Measurements from ENCODE around the gene BRD1. TPM values are rescaled to one million over a fixed set of nuclear protein-coding genes. Genes with fewer than 3 reads are reported as not detected.

The BRD1 gene
- total RNA-seq, 1 donor from 2014 or later: 37.4 TPM

DNA sequence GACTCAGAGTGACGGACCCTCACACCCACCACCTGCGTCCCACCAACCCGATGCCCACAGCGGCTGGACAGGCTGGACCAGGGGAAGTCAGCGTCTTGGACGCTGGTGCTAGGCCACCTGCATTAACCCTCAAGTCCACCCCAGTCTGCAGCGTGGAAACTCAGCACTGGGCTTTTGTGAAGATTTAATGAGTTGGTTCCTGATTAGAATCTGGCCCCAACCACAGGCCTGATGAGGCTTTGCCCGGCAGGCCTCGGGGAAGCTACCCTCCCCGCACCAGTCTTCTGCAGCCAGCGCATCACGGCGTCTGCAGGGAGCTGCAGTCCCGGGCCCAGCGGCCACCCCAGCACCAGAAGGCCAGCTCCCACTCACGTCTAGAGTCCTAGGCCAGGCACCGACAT lies 101.0 kb downstream of the BRD1 start:
- ATAC-seq (no peak), DNase-seq (no peak)
- no peaks in the 10 kb centered on the region for H3K9me3 ChIP-seq
- H3K36me3 ChIP-seq: no peaks in the 10 kb centered on the region
- H3K27me3 ChIP-seq (ENCODE audit: low read depth): peaks cover 73% of the 10 kb centered on the region
- intact Hi-C loops (cut with DNase I): no loop called here
- TF ChIP-seq, protein P1, sequence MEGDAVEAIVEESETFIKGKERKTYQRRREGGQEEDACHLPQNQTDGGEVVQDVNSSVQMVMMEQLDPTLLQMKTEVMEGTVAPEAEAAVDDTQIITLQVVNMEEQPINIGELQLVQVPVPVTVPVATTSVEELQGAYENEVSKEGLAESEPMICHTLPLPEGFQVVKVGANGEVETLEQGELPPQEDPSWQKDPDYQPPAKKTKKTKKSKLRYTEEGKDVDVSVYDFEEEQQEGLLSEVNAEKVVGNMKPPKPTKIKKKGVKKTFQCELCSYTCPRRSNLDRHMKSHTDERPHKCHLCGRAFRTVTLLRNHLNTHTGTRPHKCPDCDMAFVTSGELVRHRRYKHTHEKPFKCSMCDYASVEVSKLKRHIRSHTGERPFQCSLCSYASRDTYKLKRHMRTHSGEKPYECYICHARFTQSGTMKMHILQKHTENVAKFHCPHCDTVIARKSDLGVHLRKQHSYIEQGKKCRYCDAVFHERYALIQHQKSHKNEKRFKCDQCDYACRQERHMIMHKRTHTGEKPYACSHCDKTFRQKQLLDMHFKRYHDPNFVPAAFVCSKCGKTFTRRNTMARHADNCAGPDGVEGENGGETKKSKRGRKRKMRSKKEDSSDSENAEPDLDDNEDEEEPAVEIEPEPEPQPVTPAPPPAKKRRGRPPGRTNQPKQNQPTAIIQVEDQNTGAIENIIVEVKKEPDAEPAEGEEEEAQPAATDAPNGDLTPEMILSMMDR (IDR thresholded peaks at IDR 0.05): no peak
- H3K4me3 ChIP-seq: no peak overlapping the region
- H3K27ac ChIP-seq: no peak overlapping the region
- H3K4me1 ChIP-seq: peaks cover 12% of the 10 kb centered on the region

DNA sequence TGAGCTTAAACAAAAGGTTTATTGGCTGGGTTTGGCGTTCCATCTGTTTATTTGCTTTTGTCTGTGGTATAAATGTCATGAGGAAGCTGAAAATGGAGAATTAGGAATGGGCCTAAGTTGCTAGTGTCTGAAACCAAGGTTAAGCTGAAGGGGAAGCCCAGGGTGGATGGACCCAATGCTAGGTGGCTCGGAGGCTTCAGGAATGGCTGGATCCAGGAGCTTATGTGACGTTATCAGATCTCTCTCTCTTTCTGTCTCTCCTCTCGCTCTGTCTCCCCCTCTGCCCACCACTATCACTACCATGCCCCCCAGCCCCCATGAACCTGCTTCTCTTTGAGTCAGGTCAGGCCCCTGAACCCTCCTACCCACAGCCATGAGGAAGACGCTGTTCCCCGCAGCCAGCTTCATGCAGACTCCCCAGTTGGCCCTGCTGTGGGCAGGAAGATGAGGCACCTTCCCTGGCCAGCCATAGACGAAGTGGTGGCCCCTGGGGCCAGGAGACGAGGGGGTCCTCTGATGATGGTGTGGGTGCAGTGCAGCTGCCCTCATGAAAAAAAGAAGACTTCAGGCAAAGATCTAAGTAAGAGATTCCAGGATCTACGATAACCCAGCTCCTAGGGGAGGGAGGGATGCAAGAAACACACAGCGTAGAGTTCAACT lies 101.5 kb downstream of the BRD1 start:
- TF ChIP-seq, protein P1 (IDR thresholded peaks at IDR 0.05): no peak
- intact Hi-C loops (cut with DNase I): no loop called here
- Histone ChIP-seq H3K4me1 (peaks cover 12% of the 10 kb centered on the region), H3K4me3 (no peak overlapping the region), H3K27ac (no peak overlapping the region), H3K9me3 (no peaks in the 10 kb centered on the region), H3K36me3 (no peaks in the 10 kb centered on the region), H3K27me3 (ENCODE audit: low read depth) (peaks cover 68% of the 10 kb centered on the region)
- DNase-seq (no peak), ATAC-seq (no peak)

DNA sequence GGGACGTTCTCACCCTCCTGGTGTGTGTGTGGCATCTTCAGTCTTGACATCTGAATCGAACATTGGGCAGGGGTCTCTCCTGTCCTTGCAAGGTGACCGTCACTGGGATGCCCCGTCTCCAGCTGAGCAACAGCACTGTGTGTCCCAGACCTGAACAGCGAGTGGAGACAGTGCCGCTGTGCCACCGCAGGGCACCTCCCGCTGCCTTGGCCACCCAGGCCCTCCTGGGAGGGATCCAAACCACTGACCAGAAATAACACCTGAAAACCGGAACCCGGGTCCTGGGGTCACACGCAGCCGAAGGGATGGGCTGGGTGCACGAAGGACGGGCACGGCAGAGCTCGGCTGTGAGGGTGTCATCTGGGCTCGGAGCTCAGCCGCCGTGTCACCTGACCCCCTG lies 102.2 kb downstream of the BRD1 start:
- ATAC-seq (no peak), DNase-seq (no peak)
- peaks cover 66% of the 10 kb centered on the region for H3K27me3 ChIP-seq (ENCODE audit: low read depth)
- no peak overlapping the region for H3K27ac ChIP-seq
- no peaks in the 10 kb centered on the region for H3K36me3 ChIP-seq
- no peaks in the 10 kb centered on the region for H3K9me3 ChIP-seq
- peaks cover 12% of the 10 kb centered on the region for H3K4me1 ChIP-seq
- intact Hi-C loops (cut with DNase I): no loop called here
- no peak overlapping the region for H3K4me3 ChIP-seq
- TF ChIP-seq, protein P1 (IDR thresholded peaks at IDR 0.05): no peak

DNA sequence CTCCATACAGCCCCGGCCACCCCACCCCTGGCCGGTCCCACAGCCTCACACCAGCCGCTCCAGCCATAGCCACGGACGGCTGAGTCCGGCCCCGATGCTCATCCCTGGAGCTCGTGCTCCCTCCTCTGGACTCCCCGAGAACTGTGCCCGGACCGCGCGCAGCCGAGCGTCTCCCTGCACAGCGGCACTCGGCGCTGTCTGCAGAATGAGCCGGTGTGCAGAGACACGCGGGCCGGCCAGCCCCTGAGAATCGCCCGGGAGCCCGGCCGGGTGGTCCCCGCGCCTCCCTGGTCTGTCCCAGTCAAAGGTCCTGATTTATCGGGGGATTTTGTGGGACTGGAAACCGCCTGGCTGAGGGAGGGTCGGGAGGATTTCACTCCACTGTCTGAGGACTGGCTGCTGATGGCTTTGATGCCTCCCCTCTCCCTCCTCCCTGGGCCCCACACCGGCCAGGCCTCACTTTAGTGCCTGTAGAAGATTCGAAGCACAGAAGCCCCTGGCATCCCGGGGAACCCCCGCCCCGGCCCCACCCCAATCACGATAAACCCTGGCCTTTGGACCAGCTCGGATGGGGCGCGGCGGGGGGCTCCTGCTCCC lies 102.7 kb downstream of the BRD1 start:
- peaks cover 66% of the 10 kb centered on the region for H3K27me3 ChIP-seq (ENCODE audit: low read depth)
- H3K36me3 ChIP-seq: no peaks in the 10 kb centered on the region
- TF ChIP-seq, protein P1 (IDR thresholded peaks at IDR 0.05): peak; percentile 76
- no peaks in the 10 kb centered on the region for H3K9me3 ChIP-seq
- peak overlapping the region; percentile 27 for H3K27ac ChIP-seq
- DNase-seq: peak; percentile 67
- intact Hi-C loops (cut with DNase I): no loop called here
- peaks cover 12% of the 10 kb centered on the region for H3K4me1 ChIP-seq
- ATAC-seq: peak; percentile 87
- peak overlapping the region; percentile 51 for H3K4me3 ChIP-seq

DNA sequence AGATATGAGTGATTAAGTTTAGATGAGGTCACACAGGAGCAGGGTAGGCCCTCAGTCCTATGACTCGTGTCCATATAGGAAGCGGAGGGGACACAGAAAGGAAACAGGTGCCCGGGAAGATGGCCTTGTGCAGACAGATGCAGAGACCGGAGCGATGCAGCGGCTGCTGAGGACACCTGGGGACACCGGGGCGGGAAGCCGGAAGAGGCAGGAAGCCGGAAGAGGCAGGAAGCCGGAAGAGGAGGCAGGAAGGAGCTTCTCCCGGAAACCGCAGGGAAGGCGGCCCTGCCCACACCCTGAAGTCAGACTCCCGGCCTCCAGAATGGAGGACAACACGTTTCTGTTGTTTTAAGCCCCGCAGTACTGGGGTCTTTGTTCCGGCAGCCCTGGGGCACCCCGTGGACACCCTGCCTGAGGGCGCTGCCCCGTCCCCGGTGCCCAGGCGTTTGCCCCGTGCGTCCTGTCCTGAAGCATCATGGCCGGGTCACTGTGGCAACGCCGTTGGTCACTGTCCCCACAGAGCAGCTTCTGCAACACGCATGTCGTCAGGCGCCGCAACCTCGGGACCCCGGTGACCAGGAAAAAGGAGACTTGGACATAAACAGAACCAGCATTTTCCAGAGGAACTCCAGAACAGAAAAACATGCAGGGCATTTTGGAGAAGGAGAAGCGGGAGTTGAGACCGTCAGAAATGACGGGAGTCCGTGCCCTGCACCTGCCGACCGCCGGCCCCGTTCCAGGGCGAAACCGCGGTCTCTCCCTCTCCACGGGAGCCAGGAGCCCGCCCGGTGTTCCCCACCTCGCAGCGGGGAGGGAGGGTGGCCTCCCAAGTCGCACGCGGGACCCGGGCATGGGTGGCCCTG lies 103.4 kb downstream of the BRD1 start:
- no peaks in the 10 kb centered on the region for H3K36me3 ChIP-seq
- intact Hi-C loops (cut with DNase I): no loop called here
- peak overlapping the region; percentile 27 for H3K27ac ChIP-seq
- no peaks in the 10 kb centered on the region for H3K9me3 ChIP-seq
- H3K4me3 ChIP-seq: peak overlapping the region; percentile 51
- peaks cover 62% of the 10 kb centered on the region for H3K27me3 ChIP-seq (ENCODE audit: low read depth)
- H3K4me1 ChIP-seq: peaks cover 12% of the 10 kb centered on the region
- TF ChIP-seq, protein P1 (IDR thresholded peaks at IDR 0.05): no peak
- ATAC-seq (peak in 1 of 2 donors; percentile 36), DNase-seq (no peak)

Measured in lower lobe of right lung (tissue), 2 donors.